Glomerular visceral epithelial cell (primary cell): ENCODE measurements around the gene RELN.
"Not testable (repeated sequence)": the region's sequence is repeated elsewhere in the genome, so short reads cannot be mapped to it uniquely, and the experiment has no call there.

Experiments
- DNase-seq: peaks from one replicate; pipeline ENCODE4 v3.0.0-alpha.2; 2016; ENCODE audit errors: extremely low spot score

Gene RELN

GRCh38 chr7:103941976-103942375 lies 47.5 kb downstream of the RELN start:
- no peak for DNase-seq

GRCh38 chr7:103940382-103941268 lies 48.8 kb downstream of the RELN start:
- DNase-seq, result no peak

- DNase-seq, result no peak
Measured at GRCh38 chr7:103937680-103938079, 51.8 kb downstream of the RELN start.

GRCh38 chr7:103936558-103936957 lies 52.9 kb downstream of the RELN start:
- DNase-seq, result no peak

DNA sequence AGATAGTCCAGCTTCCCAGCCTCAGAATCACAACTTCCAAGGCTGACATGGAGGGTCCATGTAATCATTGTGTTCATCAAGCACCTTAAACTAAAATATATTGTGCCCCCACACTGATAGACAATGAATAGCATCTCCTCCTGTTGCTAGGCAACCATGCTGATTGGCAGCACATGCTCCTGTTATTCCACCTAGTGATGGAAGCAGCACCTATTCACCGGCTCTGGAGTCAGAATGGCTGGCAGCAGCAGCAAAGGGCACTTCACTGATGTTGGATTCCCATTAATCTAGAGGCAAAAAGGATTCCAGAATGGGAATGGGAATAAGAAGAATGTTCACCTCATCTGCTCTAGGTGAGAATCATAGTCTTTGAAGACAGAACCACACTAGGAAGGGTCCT lies 55.0 kb downstream of the RELN start:
- DNase-seq, result no peak

DNA sequence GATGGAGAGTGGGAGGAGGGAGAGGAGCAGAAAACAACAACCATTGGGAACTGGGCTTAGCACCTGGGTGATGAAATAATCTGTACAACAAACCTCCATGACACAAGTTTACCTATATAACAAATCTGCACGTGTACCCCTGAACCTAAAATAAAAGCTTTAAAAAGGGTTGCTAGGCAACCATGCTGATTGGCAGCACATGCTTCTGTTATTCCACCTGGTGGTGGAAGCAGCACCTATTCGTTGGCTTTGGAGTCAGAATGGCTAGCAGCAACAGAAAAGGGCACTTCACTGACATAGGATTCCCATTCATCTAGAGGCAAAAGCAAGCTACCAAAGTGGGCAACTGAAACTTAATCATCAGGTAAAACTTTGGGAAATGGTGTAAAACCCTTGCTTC lies 57.1 kb downstream of the RELN start:
- DNase-seq, result no peak

GRCh38 chr7:103929901-103930311 lies 59.6 kb downstream of the RELN start:
- DNase-seq, result no peak

- no peak for DNase-seq
Measured at GRCh38 chr7:103928581-103928980, 60.9 kb downstream of the RELN start.

DNA sequence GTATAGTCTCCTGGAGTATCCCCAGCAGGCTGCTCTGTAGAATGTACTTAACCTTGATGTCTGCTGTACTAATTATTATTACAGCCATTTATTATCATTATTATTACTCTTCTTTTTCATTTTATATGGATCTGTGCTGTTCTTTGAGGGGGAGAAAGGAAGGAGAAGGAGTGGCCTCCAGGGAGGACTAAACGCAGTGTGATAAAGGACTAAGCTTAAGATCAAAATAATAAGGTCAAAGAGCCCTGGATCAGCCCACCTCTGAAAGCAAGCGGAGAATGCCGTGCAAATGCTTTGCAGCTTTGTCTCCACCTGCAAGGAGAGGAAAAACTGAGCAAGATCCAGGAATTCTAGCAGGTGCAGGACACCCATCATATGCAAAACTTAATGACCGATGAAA lies 65.3 kb downstream of the RELN start:
- no peak for DNase-seq

GRCh38 chr7:103922407-103922806 lies 67.1 kb downstream of the RELN start:
- DNase-seq, result no peak

- no peak for DNase-seq
Measured at GRCh38 chr7:103921692-103922091, 67.8 kb downstream of the RELN start.

GRCh38 chr7:103919272-103919868 lies 70.1 kb downstream of the RELN start:
- no peak for DNase-seq

DNA sequence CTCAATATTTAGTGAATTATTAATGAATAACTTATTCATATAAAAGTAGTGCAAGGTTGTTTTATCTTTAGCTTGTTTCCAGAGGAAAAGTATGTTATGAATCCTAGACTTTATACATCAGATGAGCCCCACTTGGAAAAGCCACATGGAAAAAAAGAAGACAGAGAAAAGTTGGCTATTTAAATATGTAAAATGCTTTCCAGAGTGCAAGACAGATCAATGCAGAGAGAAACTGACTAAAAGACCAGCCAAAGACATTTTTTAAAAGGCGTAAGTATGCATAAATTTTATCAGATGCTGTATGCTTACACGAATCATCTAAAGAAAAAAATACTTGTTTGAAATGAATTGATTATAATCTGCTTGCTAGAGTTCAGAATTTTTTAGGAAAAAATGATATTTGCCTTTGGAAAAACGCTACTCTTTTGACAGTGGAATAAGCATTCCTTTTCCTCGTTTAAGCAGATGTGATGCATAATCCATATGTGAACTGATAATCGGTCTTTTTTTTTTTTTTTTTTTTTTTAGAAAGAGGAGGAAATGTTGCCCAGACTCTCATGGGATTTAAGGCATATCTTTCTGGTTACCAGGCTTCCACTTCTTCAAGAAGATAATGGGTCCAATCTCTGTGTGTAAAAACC lies 70.7 kb downstream of the RELN start:
- no peak for DNase-seq

DNA sequence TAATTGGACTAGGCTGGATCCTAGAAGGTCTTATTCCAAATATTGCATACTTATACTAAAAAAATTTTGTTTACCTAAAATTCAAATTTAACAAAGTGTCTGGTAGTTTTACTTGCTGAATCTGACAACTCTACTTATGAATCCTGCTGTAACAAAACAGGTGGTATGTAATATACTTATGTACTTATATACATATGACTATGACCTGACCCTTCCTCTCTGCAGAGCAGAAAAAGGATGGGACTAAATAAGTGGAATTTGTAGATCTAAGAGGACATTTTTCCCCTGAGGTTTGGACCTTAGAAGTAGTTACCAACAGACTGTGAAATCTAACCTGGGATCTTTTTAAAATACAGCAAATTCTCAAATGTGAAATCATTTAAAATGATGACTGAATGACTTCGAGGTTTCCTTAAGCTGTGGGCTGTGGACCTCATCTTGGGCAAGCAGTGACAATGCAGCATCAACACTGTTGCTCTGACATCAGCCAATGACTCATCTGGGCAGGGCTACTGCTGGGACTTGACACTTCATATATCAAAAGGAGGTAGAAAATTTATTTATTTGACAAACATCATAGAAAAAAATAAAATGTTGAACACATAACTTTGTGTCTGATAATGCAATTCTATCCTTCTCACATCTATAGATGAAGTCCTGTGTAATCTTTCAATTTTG lies 73.6 kb downstream of the RELN start:
- peak; percentile 19 for DNase-seq

DNA sequence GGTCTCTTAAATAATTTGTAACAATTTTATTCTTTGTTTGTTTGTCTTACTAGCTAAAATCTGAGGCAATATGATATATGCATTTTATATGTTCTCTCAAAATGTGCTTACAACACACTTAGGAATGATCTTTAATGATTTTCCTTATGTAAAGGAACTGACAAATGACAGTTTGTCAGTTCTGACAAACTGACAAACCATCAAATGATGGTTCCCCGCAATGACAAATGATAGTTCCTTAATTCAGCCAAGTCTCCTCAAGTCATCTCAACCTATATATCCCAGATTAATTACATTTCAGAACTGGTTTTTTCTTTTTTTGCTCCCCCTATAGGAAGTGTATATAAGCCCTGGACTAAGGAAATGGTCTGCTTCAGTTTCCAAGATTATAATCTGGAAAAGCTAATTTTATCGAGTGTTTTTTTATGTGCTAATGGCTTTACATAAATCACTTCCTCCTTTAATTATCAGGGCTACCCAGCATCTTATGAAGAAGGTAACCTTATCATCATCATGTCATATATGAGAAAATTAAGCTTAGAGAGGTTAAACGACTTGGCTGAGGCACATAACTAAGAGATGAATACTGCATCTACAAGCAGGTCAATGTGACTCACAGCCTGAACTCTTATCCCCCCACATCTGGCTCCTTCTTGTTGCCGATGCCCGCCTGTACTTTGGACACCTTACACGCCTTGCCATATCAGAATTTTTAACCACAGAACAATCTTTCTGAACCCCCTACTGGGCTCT lies 75.1 kb downstream of the RELN start:
- peak; percentile 25 for DNase-seq

- peak; percentile 1 for DNase-seq
Measured at GRCh38 chr7:103912891-103913605, 76.4 kb downstream of the RELN start.

DNA sequence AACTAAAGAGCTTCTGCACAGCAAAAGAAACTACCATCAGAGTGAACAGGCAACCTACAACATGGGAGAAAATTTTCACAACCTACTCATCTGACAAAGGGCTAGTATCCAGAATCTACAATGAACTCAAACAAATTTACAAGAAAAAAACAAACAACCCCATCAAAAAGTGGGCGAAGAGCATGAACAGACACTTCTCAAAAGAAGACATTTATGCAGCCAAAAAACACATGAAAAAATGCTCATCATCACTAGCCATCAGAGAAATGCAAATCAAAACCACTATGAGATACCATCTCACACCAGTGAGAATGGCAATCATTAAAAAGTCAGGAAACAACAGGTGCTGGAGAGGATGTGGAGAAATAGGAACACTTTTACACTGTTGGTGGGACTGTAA lies 78.4 kb downstream of the RELN start:
- DNase-seq, result not testable (repeated sequence)

GRCh38 chr7:103905997-103906396 lies 83.5 kb downstream of the RELN start:
- DNase-seq, result no peak

DNA sequence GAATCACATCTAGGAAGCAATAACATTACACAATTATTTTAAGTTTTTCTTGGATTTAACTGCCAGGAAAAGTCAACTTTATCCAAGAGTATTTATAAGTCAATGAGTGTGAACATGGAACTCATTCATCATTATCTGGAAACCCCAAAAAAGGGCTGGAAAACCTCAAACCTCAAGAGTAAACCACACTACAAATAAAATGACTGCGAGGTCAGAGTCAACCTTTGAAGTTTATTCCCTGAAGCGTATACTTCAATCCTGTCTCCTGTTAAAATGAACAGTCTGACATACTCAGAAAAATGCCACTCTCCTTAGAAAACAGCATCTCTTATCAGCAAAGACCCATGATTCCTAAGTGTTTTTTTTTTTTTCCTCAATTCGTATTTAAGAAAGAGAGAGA lies 86.5 kb downstream of the RELN start:
- peak; percentile 37 for DNase-seq

DNA sequence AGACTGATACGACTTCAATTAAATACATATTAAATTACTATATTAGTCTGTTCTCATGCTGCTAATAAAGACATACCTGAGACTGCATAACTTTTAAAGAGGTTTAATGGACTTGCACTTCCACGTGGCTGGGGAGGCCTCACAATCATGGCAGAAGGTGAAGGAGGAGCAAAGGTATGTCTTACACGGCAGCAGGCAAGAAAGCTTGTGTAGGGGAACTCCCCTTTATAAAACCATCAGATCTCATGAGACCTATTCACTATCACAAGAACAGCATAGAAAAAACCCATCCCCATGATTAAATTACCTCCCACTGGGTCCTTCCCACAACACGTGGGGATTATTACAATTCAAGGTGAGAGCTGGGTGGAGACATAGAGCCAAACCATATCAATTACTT lies 92.6 kb downstream of the RELN start:
- not testable (repeated sequence) for DNase-seq
